Measurements from ENCODE around the gene GRK5.

GRK5 gene

DNA sequence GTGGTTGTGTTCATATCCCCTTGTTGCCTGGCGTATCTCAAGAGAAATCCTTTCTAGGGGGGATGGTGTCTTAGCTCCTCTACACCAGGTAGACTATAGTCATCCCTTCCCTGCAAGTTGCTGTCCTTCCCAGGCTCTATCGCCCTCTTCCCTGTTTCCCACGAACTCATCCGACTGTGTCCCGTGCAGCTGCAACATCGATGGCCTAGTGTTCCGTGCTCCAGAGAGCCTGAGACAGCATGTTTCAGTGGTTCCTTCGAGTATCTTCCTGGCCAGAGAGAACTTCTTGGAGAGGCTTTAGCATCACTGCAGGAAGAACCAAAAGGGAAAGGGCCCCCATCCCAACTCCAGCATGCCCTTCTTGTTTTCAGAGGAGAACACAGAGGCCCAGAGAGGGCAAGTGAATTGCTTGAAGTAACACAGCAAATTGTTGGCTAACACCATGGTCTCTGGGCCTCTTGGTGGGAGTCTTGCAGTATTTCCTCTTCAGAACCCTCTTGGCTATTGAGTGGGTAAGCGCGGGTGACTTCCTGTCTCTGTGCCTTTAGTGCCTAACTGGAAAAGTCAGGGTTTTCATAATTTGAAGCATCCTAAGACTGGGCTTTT is 172.2 kb downstream of the GRK5 start:
- no peak for DNase-seq (ENCODE audit: low read depth)

DNA sequence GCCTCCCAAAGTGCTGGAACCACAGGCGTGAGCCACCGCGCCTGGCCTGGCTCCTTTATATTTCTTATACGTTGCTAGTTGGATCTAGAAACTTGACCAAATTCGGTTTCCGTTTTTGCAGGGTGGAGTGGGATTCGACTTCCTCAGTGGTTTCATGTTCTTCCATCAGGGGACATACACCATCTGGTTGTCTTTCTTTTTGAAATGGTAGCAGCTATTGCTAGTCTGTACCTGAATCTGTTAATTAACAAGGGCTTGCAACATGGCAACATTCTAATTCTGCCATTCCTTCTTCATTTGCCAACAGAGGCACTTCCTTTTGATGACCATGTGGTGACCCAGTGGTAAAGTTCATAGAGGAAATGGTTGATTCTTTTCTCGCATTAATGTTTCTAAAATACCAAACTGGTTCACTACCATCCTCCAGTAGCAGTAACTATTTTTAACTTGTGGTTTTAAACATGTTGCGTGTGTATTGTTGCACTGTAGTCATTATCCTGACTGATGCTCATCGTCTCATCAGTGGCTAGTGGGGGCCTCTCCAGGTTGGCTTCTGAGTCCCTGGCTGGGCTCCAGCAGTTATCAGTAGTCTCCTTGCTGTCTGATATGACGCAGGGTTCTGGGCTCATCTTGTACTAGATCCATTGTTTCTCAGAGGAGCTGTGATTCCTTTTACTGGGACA is 175.9 kb downstream of the GRK5 start:
- no peak for DNase-seq (ENCODE audit: low read depth)

DNA sequence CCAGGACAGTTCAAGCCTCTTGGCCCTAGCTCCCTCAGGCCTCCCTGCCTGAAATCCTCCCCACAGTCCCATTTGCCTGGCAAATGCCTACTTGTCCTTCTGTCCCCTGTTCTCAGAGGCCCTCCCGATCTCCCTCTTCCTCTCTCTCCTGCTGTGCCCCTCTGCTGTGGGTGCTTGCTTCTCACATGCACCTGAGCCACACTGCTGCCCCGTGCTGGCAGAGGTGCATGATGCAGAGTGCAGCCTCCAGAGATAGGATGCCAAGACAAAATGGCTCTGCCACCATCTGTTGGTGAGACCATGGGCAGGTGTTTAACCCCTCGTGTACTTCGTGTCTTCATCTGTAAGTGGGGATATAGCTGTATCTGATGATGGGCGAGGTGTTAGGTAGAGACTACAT is 176.8 kb downstream of the GRK5 start:
- DNase-seq (ENCODE audit: low read depth): no peak

DNA sequence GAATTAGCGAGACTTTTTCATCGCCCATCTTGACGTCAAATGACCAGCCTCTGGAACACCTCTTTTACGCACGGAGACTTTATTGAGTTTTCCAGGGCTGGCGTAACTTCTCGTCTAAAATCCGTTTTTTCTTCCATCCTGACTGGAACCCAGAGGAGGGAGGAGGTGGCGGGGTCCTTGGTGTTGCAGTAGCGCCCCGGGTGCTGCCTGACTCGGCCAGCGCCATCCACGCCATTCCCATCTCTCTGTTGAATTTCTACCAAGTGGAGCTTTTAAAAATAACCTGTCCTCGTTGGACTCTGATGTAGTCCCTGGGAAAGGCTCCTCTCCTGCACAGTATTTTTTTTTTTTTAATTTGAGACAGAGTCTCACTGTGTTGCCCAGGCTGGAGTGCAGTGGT is 179.3 kb downstream of the GRK5 start:
- no peak for DNase-seq (ENCODE audit: low read depth)

DNA sequence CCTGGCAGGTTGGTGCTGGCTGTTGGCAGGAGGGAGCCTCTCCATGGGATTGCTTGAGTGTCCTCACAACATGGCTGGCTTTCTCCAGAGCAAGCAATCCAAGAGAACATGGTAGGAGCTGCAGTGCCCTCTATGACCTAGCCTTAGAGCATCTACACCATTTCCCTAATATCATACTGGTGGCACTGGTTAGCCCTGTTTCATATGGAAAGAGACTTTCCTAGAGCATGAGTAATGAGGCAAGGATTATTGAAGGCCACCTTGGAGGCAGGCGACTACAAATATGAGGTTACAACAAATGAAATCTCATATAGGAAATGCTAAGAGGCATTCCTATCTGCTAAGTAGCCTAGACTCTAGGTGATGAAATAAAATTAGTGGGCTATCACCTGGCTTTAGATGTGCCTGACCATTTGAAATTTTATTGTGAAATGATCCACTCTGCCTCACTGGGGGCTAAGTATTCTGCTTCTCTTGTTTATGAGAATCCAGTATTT is 181.5 kb downstream of the GRK5 start:
- DNase-seq (ENCODE audit: low read depth): no peak

DNA sequence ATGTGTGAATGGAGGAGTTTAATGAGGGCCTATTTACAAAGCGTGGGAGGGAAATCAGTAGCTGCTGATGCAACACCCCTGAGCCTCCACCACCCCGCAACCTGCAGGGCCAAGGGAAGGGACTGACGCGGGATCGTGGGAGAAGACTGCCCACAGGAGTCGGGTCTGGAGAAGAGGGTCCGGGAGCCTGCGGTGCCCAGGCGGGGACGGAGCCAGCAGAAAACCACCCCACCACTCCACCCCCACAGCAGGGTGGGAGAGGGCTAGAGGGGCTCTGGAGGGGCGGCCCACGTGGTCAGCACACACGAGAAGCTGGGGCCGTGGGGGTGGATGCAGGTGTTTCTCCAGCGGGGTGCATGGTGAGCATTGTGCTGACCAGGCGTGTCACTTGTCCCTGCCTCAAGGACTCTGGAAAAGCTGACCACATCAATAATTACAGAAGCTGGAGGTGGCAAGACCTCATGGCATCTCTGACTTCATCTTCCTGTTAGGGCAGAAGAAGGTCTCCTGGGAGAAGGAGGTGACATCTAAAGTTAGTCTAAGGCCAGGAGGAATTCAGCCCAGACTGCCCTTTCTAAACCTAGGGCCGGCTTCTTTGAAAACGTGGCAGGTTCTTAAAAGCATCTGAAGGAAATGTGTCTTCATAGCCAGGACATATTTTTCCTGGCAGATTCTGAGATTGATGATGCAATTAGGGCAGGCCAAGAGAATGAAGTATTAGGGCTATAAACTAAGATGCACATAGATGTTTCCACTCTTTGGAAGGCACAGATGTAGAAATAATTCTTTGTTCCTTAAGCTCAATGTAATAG is 184.3 kb downstream of the GRK5 start:
- no peak for DNase-seq (ENCODE audit: low read depth)

DNA sequence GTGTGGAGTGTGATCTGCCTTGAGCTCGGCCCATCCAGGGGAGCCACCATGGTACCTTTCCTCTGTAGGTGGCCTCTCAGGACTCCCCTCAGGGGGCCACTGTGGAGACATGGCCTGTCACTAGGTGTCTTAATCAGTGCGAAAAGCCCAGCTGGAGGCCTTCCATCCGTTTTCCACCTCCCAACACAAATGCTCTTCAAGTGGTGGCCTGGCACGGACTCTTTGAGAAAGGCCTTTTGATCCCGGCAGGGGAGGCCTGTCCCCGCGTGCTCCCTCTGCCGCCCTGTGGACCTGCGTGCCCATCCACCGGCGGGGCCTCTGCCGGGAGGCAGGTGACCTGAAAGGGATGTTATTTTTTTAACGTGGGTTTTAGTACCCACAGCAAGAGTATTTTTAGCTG is 185.6 kb downstream of the GRK5 start:
- no peak for DNase-seq (ENCODE audit: low read depth)

DNA sequence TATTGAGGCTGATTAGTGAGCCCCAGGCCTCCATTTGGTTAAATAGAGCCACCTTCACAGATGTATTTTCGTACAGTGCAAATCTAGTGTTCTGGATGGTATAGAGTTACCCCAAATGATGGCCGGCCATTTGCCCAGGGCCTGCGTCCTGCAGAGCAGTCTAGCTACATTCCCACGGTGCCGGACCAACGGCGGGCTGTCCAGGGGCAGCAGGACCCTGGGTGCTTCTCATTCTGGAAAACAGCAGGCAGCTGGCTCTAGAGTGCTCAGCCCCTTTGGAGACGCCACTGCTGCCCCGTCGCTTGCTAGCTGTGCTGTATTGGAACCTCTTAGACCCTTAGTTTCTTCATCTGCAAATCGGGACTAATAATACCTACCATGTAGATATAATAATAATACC is 186.1 kb downstream of the GRK5 start:
- DNase-seq (ENCODE audit: low read depth): no peak

DNA sequence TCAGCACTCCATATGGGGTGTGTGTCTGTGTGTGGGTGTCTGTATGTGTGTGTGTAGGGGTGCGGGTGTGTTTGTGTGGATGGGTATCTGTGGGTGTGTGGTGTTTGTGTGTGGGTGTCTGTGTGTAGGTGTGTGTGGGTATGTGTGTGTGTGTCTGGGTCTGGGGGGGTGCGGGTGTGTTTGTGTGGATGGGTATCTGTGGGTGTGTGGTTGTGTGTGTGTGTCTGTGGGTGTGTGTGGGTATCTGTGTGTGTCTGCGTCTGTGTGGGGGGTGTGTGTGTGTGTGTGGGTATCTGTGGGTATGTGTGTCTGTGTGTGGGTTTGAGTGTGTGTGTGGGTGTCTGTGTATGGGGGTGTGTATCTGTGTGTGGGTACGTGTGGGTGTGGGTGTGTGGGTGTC is 186.5 kb downstream of the GRK5 start:
- DNase-seq (ENCODE audit: low read depth): no peak

DNA sequence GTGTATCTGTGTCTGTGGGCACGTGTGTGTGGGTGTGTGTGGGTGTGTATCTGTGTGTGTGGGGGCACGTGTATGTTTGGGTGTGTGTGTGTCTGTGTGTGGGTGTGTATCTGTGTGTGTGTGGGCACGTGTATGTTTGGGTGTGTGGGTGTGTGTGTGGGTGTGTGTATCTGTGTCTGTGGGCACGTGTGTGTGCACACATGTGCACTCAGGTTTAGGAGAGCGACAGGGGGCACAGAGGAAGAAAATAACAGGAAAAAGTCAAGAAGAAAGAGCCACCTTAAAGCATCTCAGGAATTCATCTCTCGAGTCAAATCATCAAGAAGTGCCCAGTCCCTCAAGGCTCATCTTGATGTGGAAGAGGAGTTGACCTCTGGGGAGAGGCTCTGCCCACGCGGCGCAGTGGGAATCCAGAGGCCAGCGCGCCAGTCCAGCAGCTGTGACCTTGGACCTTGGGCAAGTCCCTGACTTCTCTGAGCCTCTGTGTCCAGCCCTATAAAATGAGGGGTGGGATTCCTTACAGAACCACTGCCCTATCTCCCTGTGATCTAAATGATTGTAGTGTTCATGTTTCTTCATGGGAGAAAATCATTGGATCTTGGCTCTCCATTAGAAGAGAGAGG is 187.4 kb downstream of the GRK5 start:
- peak; percentile 12 for DNase-seq (ENCODE audit: low read depth)

DNA sequence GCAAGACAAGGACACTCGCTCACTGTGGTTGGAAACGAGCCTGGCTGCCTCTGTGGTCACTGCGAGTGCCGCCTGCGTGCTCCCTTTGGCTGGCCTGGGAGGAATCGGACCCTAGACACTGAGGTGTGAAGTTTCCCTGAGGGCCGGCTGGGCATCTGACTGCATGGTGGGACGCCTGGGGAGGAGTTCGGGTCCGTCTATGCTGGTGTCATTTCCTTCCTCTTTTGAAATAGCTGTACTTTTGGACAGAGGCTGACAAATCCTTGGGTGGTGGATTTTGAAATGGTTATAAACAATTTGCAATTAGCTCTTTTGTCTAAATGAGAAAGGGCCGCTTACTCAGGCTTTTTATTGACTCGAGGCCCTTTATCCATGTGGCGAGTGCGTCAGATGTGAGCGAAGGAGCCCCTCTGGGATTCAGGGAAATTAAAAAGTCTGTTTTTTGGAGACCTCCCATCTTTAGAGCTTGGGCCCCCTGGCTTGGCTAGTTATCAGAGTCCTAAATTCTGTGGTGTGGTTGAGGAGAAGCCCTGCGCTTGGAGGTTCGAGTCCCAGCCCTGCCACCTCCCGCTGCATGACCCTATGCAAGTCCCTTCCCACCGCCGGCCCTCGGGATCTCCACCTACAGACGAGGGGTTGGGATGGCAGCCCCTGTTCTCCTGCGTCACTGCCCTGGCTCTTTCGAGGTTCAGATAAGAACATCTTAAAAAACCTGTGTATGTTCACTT is 188.1 kb downstream of the GRK5 start:
- peak; percentile 56 for DNase-seq (ENCODE audit: low read depth)

DNA sequence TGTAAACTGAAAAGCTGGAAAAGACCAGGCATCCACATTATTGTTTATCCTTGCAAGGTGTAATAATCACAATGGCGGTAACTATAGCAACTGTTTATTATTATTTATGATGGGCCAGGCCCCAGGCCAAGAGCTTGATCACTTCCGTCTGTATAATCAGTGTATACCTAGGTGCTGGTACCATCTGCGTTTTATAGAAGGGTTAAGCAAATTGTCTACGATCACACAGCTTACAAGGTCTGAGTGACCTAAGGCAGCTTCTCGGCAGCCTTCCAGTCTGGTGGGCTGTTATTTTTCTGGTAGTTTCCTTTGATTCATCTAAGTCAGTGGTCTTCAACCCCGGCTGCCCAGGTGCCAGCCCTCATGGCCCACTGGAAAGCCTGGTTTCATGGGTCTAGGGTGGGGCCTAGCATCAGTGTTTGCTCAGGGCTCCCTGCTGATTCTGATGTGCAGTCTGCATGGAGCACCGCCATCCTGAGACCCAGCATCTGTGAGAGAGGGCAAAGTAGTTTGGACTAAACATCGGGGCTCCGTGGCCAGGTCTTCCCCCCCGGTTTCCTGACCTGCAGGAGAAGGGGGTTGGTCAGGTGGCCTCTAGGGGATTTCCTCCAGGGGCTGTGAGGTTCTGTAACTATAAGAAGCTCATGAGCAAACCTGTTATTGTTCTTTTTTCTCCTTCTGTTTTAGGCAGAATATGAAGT is 188.8 kb downstream of the GRK5 start:
- no peak for DNase-seq (ENCODE audit: low read depth)

DNA sequence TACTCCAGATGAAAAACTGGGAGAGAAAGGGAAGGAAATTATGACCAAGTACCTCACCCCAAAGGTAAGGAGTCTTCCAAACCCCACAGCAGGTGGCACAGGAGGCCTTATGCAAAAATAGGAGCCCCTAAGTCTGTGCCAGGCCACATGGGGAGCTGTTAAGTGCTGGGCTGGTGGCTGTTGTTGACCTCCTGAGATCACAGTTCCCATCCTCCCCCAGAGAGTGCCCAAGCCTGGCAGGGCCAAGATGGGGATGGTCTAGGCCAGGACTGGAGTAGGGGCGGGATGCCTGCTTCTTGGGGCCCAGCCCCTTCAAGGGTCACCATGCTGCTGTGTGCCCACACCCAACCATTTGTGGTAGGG is 189.3 kb downstream of the GRK5 start:
- DNase-seq (ENCODE audit: low read depth): no peak

DNA sequence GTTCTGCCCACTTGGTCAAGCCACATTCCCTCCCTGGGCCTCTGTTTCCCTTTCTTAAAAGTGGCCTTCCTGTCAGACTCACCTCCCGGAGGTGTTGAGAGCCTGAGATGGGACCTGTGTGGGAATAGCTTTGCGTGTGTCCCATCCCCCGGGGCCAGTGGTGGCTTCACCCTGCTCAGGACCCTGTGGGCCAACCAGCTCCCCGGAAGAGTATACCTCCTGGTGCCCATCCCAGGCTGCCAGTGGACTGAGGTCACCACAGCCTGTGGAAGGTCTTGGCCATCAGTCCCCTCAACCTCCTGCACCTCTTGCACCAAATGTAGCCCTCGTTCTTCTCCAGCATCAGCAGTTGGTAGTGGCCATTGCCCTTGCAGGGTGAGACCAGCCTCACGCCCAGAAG is 190.0 kb downstream of the GRK5 start:
- no peak for DNase-seq (ENCODE audit: low read depth)

DNA sequence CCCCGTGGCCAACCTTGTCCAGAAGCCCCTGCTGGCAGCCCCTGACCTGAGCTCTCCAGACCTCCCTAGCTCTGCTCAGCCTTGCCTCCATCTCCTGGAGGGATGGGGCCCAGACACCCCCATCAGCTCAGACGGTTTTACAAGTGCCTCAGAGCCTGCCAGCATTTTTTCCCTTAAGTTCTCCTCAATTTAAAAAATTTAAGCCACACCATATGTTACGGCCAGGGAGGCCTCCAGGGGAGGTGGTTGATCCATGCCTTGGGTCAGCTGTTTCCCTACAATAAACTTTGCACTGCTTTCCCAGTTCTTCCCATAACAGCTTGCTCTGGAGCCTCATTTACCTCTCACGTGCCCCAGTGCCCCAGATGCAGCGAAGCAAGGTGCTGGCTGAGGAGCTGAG is 191.6 kb downstream of the GRK5 start:
- no peak for DNase-seq (ENCODE audit: low read depth)

DNA sequence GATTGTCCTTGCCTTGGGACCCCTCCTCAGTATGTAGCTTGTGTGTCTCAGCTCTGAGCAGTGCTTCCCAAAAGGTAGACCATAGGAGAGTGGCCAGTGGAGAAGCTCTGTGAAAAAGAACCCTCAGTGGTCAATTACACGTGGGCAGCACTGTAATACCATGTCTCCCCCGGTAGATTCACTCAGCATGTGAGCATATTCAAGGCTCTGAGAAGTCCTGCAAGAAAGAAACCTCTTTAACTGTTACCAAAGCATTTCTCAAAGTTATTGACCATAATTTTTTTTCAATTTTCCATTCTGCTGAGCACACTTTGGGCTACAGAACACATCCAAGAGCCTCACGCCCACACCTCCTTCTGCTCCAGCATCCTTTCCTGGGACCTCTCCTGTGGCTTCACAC is 192.1 kb downstream of the GRK5 start:
- no peak for DNase-seq (ENCODE audit: low read depth)

DNA sequence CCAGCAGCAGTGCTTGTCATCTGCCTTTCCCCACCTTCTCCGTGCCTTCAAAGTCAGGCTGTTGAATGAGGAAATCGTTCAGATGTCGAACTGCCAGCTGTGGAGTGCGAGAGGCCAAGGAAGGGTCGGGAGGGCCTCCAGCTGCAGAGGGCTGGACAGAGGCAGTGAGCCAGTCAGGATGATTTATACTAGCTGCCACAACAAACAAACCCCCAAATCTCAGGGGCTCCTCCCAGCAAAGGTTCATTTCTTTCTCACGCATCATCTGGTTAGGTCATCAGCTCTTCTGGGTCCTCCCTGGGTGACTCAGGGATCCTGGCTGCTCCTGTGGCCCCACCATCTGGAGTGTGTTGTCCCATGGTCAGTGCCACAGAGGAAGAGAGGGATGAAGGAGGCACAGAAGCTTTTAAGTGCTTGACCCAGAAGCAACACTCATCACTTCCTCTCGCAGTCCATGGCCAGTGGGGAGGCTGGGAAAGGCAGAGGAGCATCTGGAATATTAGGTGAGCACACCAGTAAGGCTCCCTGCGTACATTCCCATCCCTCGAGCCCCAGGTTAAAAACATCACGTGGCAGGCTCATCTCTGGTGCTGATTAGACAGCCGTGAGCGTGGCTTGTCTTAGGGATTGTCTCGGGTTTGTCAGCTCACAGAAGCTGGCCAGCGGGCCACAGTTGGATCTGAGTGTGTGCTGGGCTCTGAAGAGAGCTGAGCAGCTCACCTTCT is 194.5 kb downstream of the GRK5 start:
- DNase-seq (ENCODE audit: low read depth): peak; percentile 99

DNA sequence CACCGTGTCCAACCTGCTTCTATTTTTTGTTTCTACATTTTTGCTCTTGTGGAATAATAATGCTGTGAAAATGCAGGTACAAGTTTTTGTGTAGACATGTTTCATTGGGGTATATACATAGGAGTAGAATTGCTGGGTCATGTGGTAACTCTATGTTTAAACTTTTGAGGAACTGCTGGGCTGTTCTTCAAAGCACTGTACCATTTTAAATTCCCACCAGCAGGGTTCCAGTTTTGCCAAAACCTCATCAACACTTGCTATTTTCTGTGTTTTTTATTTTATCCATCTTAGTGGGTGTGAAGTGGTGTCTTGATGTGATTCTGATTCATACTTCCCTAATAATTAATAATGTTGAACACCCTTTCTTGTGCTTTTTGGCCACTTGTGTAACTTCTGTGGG is 196.6 kb downstream of the GRK5 start:
- no peak for DNase-seq (ENCODE audit: low read depth)

DNA sequence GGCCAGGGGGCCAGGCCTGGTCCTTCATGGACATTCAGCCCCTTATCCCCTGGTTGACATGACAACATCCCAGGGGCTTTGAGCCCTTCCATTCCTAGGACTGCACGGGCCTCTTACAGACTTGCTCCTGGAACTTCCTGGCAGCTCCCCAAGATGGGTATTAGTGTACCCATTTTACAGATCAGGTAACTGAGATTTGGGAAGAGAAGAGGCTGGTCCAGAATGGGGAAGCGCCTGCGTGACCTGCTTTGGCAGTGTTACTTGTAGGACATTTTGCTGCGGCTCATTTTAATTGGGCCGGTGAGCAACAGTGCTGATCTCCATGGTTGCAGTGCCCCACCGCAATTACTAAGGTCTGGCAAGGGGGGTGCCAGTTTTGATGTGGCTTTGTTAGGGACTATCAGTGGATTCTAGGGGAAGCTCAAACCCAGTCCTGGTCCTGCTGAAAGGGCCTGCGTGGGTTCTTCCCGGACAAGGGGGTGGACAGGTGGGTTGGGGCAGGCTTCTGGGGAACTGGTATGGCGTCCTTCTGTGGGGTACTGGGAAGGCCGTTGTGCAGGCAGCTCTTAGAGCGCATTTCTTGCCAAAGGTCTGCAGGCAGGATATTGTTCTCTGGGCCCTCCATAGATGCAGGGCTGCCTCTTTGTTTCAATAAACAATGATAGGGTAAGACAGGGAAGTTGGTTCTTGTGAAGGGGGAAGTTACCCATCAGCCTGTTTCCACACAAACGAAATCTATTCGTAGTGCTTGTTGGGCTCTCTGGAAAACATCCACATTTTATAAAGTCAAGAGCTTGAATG is 197.5 kb downstream of the GRK5 start:
- DNase-seq (ENCODE audit: low read depth): no peak

DNA sequence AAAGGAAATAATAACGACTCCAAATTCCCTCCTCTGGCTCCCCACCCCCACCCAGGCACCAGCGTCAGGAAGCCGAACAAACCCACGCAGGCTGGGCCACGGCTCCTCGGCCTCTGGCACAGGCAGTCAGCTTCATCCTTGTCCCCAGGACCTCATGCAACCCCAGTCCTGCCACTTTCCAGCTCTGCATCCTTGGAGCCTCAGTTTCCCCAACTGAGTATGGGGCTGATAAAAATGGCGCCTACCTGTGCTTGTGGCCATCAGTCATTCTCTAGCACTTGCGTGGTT is 198.1 kb downstream of the GRK5 start:
- DNase-seq (ENCODE audit: low read depth): no peak

Data from ELR (cell line).